GM10266 (cell line): ENCODE data around the gene ZNF653.
A peak's percentile ranks its signal among the peaks of the same experiment; 100 is the strongest.
"Not testable (repeated sequence)": the region's sequence is repeated elsewhere in the genome, so short reads cannot be mapped to it uniquely, and the experiment has no call there.

Experiments
- DNase-seq: peaks from one replicate; pipeline ENCODE4 v3.0.0; 2012; ENCODE audit errors: extremely low spot score
- TF ChIP-seq, protein P1 (sequence below): IDR thresholded peaks from 2 replicates; pipeline ENCODE4 v1.5.1; 2012; ENCODE audit warnings: mild to moderate bottlenecking, low read depth; ENCODE audit not compliant: control insufficient read depth, insufficient read depth; ENCODE audit errors: missing control alignments

The ZNF653 gene

DNA sequence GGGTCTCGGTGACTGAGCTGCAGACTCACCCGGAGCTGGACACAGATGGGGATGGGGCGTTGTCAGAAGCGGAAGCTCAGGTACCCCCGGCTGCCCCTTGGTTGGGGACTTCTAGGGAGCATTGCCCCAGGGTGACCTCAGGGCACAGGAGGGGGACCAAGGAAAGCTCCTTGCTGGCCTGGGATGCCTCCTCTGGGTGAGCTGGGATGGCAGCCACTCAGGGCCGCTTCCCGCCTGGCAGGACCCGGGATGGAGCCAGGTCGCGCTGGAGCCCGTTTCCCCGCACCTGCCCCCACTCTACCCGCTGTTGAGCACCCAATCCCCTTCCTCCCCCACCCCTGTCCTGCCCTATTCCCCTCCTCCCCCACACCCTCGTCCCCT is 59.4 kb downstream of the ZNF653 start:
- TF ChIP-seq, protein P1, sequence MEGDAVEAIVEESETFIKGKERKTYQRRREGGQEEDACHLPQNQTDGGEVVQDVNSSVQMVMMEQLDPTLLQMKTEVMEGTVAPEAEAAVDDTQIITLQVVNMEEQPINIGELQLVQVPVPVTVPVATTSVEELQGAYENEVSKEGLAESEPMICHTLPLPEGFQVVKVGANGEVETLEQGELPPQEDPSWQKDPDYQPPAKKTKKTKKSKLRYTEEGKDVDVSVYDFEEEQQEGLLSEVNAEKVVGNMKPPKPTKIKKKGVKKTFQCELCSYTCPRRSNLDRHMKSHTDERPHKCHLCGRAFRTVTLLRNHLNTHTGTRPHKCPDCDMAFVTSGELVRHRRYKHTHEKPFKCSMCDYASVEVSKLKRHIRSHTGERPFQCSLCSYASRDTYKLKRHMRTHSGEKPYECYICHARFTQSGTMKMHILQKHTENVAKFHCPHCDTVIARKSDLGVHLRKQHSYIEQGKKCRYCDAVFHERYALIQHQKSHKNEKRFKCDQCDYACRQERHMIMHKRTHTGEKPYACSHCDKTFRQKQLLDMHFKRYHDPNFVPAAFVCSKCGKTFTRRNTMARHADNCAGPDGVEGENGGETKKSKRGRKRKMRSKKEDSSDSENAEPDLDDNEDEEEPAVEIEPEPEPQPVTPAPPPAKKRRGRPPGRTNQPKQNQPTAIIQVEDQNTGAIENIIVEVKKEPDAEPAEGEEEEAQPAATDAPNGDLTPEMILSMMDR, result no peak
- DNase-seq, result no peak

DNA sequence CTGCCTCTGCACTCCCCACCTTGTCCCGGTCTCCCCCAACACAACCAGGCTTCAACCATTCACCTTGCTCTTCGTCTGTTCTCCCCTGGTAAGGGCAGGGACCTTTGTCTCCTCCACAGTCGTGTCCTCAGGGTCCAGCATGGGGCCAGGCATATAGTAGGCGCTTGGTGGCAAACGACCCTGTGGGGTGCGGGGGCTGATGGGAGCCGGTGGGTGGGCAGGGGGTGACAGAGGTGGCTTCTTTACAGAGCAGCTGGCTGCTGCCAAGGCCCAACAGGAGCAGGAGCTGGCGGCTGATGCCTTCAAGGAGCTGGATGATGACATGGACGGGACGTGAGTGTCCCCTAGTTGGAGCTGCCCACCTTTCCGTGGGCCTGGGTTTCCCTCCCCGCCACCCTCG is 60.5 kb downstream of the ZNF653 start:
- DNase-seq, result no peak
- TF ChIP-seq, protein P1, result no peak

DNA sequence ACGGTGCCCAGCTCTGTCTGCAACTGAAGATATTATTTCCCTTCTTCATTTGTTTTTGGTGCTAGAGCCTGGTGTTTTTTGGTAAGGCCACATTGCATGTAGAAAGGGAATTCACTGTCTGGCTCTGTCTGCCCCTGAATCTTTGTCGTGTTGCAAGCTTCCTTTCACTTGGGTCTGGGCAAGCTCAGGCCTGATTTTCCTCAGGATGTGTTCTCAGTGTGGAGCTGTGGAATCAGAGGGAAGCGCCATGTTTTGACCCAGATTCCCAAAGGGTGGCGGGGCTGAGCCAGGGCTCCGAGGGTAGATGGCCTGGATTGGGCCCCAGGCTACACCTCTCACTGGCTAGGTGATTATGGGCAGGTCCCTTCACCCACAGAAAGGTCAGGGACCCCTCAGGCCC is 61.6 kb downstream of the ZNF653 start:
- TF ChIP-seq, protein P1, result no peak

DNA sequence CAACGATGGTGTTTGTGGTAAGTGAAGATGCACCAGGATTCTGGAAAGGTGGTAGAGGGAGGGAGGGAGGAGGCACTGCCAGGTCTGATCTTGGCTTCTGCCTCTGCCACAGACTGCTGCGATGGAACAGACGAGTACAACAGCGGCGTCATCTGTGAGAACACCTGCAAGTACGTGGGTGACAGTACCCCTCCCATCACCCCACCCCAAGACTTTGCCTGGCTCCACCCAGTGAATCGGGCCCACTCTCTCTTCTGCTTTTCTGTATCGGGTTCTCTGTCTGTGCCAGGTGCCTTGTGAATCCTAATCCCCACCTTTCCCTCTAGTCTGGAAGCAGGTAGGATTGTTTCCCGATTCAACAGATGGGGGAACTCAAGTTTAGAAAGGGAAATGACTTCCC is 67.7 kb downstream of the ZNF653 start:
- TF ChIP-seq, protein P1, result no peak
- no peak for DNase-seq

More for the DNA sequence above, 61.6 kb downstream of the ZNF653 start:
- DNase-seq, result no peak

DNA sequence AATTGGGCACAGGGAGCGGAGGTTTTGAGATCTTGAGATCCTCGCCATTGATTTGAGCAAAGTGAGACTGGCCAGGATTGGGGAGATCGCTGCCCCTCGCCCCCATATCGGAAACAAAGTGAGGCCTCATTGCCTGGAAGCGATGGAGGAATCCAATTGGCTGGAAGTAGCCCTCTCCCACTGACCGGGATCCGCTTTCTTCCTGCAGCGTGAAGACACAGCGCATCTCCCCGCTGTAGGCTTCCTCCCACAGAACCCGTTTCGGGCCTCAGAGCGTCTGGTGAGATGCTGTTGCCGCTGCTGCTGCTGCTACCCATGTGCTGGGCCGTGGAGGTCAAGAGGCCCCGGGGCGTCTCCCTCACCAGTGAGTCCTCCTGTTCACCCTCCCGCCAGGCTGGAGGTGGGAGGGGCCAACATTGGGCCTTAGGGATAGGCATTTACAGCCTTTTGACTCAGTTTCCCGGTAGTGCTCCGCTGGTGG is 69.8 kb downstream of the ZNF653 start:
- peak; percentile 15 for DNase-seq

DNA sequence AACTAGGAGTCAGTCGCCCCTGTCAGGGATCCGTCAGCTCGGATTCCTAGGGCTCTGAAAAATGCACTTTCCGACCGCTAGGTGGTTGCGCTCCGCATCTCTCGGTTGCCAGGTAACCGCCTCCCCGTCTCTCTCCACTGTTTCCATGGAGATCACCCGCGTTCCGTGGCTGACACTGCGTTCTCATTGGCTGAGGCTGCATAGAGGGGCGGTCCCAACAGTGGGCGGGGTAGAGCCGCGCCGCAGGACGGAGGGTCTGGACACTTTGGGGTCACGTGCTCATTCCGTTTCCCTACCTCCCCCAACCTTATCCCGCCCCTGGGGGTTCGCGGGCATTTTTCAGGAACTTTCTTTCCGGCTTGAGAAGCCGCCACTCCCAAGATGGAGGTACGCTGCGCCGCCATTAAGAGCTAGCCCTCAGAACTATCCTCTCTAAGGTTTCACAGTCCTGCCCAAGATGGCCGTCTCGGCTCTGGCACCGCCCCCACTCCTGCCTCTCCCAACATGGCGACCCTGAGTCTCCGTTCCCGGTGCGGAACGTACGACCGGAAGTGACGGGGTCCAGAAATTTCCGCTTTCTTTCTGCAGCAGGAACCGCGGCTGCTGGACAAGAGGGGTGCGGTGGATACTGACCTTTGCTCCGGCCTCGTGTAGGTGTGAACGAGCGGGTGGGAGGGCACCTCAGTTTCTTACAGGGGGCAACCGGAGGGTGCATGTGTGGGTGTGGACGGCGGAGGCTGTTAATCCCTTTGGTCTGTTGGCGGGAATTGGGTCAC is 70.4 kb downstream of the ZNF653 start, which contains the start of the genes ODAD3 and PRKCSH:
TSS of gene ODAD3 (minus strand) at position 65 of the 776 bp plus-strand sequence. CDS start 105 bp downstream, outside the sequence.
TSS of gene PRKCSH (plus strand) at position 579 of the 776 bp plus-strand sequence. CDS start 483 bp downstream, outside the sequence.
- peak; percentile 99 for DNase-seq
- TF ChIP-seq, protein P1, result peak; percentile 80

More for the DNA sequence above, 69.8 kb downstream of the ZNF653 start:
- TF ChIP-seq, protein P1, result no peak

DNA sequence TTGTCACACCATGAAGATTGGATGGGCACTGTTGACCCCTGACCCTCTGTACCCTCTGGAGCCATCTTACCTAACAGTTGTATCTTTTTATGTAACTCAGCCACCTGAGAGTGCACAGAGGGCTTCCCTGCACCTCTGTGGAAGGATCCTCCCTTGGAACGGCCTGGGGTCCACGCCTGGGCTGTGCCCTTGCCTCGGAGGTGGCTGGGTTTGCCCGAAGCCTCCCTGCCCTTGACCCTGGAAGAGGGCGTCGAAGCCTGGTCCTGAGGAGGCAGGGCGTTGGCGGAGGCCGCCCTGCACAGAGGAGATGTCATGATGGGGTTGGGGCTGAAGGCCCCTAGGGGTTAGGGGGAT is 71.0 kb downstream of the ZNF653 start:
- TF ChIP-seq, protein P1, result no peak
- no peak for DNase-seq

DNA sequence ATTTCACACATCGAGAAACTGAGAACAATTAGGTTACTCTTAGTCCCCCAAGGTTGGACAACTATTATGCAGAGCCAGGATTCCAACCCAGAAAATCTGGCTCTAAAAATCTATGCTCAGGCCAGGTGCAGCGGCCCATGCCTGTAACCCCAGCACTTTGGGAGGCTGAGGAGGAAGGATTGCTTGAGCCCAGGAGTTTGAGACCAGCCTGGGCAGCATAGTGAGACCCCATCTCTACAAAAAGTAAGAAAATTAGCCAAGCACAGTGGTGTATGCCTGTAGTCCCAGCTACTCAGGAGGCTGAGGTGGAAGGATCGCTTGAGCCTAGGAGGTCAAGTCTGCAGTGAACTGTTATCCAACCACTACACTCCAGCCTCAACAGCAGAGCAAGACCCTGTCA is 72.1 kb downstream of the ZNF653 start:
- DNase-seq, result not testable (repeated sequence)
